ENCODE measurements around the gene CTSG.
"Not testable (repeated sequence)": the region's sequence is repeated elsewhere in the genome, so short reads cannot be mapped to it uniquely, and the experiment has no call there.

DNA sequence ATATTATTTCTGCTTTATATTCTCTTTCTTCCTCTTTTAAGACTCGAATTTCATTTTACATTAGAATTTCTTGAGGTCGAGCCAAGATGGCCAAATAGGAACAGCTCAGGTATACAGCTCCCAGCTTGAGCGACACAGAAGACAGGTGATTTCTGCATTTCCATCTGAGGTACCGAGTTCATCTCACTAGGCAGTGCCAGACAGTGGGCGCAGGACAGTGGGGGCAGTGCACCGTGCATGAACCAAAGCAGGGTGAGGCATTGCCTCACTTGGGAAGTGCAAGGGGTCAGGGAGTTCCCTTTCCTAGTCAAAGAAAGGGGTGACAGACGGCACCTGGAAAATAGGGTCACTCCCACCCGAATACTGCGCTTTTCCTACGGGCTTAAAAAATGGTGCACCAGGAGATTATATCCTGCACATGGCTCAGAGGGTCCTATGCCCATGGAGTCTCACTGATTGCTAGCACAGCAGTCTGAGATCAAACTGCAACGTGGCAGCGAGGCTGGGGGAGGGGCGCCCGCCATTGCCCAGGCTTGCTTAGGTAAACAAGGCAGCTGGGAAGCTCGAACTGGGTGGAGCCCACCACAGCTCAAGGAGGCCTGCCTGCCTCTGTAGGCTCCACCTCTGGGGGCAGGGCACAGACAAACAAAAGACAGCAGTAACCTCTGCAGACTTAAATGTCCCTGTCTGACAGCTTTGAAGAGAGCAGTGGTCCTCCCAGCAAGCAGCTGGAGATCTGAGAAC is 50.0 kb downstream of the CTSG start:
- TF ChIP-seq EZH2 (IDR thresholded peaks at IDR 0.05; ENCODE audit: borderline replicate concordance, low read length) = not testable (repeated sequence)
- TF ChIP-seq, protein P1, sequence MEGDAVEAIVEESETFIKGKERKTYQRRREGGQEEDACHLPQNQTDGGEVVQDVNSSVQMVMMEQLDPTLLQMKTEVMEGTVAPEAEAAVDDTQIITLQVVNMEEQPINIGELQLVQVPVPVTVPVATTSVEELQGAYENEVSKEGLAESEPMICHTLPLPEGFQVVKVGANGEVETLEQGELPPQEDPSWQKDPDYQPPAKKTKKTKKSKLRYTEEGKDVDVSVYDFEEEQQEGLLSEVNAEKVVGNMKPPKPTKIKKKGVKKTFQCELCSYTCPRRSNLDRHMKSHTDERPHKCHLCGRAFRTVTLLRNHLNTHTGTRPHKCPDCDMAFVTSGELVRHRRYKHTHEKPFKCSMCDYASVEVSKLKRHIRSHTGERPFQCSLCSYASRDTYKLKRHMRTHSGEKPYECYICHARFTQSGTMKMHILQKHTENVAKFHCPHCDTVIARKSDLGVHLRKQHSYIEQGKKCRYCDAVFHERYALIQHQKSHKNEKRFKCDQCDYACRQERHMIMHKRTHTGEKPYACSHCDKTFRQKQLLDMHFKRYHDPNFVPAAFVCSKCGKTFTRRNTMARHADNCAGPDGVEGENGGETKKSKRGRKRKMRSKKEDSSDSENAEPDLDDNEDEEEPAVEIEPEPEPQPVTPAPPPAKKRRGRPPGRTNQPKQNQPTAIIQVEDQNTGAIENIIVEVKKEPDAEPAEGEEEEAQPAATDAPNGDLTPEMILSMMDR (IDR thresholded peaks at IDR 0.05; ENCODE audit: low read length) = not testable (repeated sequence)

All from OCI-LY1 (cell line).